Esophagus muscularis mucosa (tissue), 4 donors: Measurements from ENCODE around the gene CYP4F22. TPM values are rescaled to one million over a fixed set of nuclear protein-coding genes. Genes with fewer than 3 reads are reported as not detected.
"Not testable (repeated sequence)": the region's sequence is repeated elsewhere in the genome, so short reads cannot be mapped to it uniquely, and the experiment has no call there.

Experiments used
- DNase-seq: peaks from one replicate; pipeline ENCODE4 v3.0.0-alpha.2; 2017; ENCODE audit errors: extremely low spot score
- H3K27ac ChIP-seq, 4 donors: fragments of 200-600 bp; sonication (generic); replicated peaks in 1 of 4; 1 replicate in 3 of 4; 2 replicates in 1 of 4; pipeline ENCODE4 v1.5.1; 2016 to 2019; ENCODE audit warnings: mild to moderate bottlenecking in 1 of 4
- H3K27me3 ChIP-seq, 4 donors: fragments of 200-600 bp; sonication (generic); one replicate each; pipeline versions ENCODE4 v1.5.1 to v1.6.0; 2016 to 2019
- H3K36me3 ChIP-seq, 4 donors: fragments of 200-600 bp; sonication (generic); one replicate each; pipeline ENCODE4 v1.5.1; 2016 to 2019
- H3K4me1 ChIP-seq, 4 donors: fragments of 200-600 bp; sonication (generic); one replicate each; pipeline ENCODE4 v1.5.1; 2016 to 2019
- H3K4me3 ChIP-seq, 4 donors: fragments of 200-600 bp; sonication (generic); 1 replicate in 2 of 4; 2 replicates in 2 of 4; pipeline ENCODE4 v1.5.1; 2016 to 2019; ENCODE audit warnings: mild to moderate bottlenecking in 4 of 4, moderate library complexity in 1 of 4
- H3K9me3 ChIP-seq, 4 donors: fragments of 200-600 bp; sonication (generic); 1 replicate in 3 of 4; 2 replicates in 1 of 4; pipeline ENCODE4 v1.5.1; 2016 to 2019
- CTCF ChIP-seq, 3 experiments: fragments of 200-600 bp in 2 of 3; fragments of 450-650 bp in 1 of 3; sonication (generic) in 2 of 3; IDR thresholded peaks; one replicate each; pipeline ENCODE4 v1.5.1; 2017 to 2019; ENCODE audit warnings: antibody characterized with exemption in 3 of 3, mild to moderate bottlenecking in 2 of 3, moderate library complexity in 1 of 3
- EP300 ChIP-seq: sonication (generic); formaldehyde crosslinking; IDR thresholded peaks from one replicate; pipeline ENCODE4 v1.6.1; 2017; ENCODE audit warnings: antibody characterized with exemption
- POLR2A ChIP-seq: fragments of 450-650 bp; IDR thresholded peaks from one replicate; pipeline ENCODE4 v1.6.1; 2017; ENCODE audit warnings: antibody characterized with exemption, moderate library complexity, mild to moderate bottlenecking, low read depth
- POLR2AphosphoS5 ChIP-seq, 2 donors: sonication (generic); formaldehyde crosslinking; IDR thresholded peaks; one replicate each; pipeline ENCODE4 v1.6.1; 2017; ENCODE audit warnings: antibody characterized with exemption in 2 of 2
- WGBS: methylation state at CpG from one replicate; pipeline ENCODE4 v1.1.5; 2018; 5-methylcytosine and 5-hydroxymethylcytosine counted together
- intact Hi-C: fragments of 100-400 bp; cut with DNase I; formaldehyde crosslinking; loops from one replicate; pipeline ENCODE4 v1.15.1; 2023
- total RNA-seq, 4 donors: library from RNA; depleted of rRNA; stranded (reverse); fragments of >200 nt; gene quantifications; one replicate each; pipeline versions ENCODE4 v1.1.0 to v1.2.1, GENCODE V29; 2016

The CYP4F22 gene
- total RNA-seq, 4 donors from 2014 or later = not detected

DNA sequence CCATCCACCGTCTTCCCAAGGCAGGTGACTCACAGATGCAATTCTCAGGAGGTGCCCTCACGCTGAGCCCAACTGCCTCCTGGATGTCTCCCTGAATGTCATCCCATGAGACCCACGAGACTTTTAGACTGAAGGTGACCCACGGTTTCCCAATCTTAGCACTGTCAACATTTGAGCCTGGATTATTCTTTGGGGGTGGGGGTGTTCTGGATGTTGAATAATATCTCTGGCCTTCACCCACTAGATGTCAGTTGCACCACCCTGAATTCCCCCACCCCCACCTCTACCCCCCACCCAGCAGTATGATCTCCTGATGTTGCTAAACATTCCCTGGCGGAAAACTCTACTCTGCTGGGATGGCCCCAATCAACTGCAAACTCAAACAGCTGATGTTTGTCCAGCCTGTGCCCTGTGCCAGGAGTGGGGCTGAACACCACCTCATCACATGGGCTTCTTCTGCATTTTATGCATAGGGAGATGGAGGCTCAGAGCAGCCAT is 2.2 kb upstream of the CYP4F22 start:
- no peak for TF ChIP-seq EP300
- no peak for TF ChIP-seq POLR2A
- no peak for TF ChIP-seq POLR2AphosphoS5 (IDR thresholded peaks at IDR 0.05)
- TF ChIP-seq CTCF (IDR thresholded peaks at IDR 0.05) = no peak
- H3K9me3 ChIP-seq = peaks cover 0 to 4% (median 0%) of the 10 kb centered on the region in 4 donors
- no peak overlapping the region for H3K4me3 ChIP-seq
- intact Hi-C loops = no loop called here
- H3K27me3 ChIP-seq = peaks cover 0 to 82% (median 23%) of the 10 kb centered on the region in 4 donors
- H3K4me1 ChIP-seq = peaks cover 5 to 13% (median 8%) of the 10 kb centered on the region in 4 donors
- no peak for DNase-seq
- no peaks in the 10 kb centered on the region for H3K36me3 ChIP-seq
- H3K27ac ChIP-seq = no peak overlapping the region
- 52% methylated on average over 5 of the region's 5 CpGs for WGBS

DNA sequence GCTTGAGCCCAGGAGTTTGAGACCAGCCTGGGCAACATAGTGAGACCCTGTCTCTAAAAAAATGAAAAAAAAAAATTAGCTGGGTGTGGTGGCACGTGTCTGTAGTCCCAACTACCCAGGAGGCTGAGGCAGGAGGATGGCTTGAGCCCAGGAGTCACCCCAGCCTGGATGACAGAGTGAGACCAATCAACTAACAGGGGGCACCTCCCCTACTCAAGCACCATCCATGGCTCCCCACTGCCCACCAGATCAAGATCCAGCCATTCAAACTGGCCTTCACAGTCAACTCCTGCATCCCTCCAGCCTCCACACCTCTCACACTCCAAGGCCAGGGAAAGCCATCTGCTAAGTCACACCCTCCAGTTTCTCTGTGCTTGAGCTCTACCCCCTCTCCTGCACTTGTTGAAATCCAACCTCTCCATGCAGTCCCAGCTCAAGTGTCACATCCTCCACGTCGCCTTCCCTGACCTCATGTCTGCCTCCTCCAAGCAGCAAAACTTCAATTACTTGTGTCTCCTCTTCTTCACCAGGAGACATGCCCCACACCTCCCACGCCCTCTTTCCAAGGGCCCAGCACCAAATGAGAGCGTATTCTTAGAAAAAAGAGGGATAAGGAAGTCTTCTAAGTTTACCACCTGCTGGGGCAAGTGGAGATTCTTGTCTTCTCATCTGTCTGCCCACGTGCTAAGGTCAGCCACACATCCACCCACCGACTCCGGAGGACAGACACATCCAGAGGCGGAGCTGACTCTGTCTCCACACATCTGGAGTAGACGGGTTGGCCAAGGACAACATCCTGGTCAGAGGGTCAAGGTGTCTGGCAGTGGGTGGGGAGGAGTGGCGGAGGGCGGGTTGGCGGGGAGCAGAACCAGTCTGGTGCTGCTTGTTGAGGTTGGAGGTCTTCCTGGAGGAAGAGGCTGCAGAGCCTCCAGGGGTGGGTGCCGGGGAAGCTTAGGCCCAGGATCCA is 974 bp upstream of the CYP4F22 start:
- peaks cover 5 to 13% (median 8%) of the 10 kb centered on the region in 4 donors for H3K4me1 ChIP-seq
- H3K36me3 ChIP-seq = no peaks in the 10 kb centered on the region
- WGBS = 64% methylated on average over 6 of the region's 14 CpGs
- H3K9me3 ChIP-seq = peaks cover 0 to 4% (median 0%) of the 10 kb centered on the region in 4 donors
- no peak overlapping the region for H3K27ac ChIP-seq
- DNase-seq = no peak
- TF ChIP-seq CTCF (IDR thresholded peaks at IDR 0.05) = no peak
- no peak for TF ChIP-seq EP300
- no peak for TF ChIP-seq POLR2AphosphoS5 (IDR thresholded peaks at IDR 0.05)
- peaks cover 0 to 90% (median 23%) of the 10 kb centered on the region in 4 donors for H3K27me3 ChIP-seq
- intact Hi-C loops = no loop called here
- no peak overlapping the region for H3K4me3 ChIP-seq

GRCh38 chr19:15511671-15512424 is 3.5 kb downstream of the CYP4F22 start:
- H3K27ac ChIP-seq = no peak overlapping the region
- no peak for TF ChIP-seq CTCF (IDR thresholded peaks at IDR 0.05)
- no peak for TF ChIP-seq POLR2A
- TF ChIP-seq POLR2AphosphoS5 (IDR thresholded peaks at IDR 0.05) = no peak
- no peak for TF ChIP-seq EP300
- no peaks in the 10 kb centered on the region for H3K36me3 ChIP-seq
- H3K9me3 ChIP-seq = peaks cover 0 to 8% (median 3%) of the 10 kb centered on the region in 4 donors
- WGBS = 98% methylated on average over 17 of the region's 19 CpGs
- H3K4me3 ChIP-seq = no peak overlapping the region
- intact Hi-C loops = no loop called here
- H3K27me3 ChIP-seq = peaks cover 0 to 58% (median 22%) of the 10 kb centered on the region in 4 donors
- peaks cover 5 to 13% (median 8%) of the 10 kb centered on the region in 4 donors for H3K4me1 ChIP-seq
- DNase-seq = no peak

DNA sequence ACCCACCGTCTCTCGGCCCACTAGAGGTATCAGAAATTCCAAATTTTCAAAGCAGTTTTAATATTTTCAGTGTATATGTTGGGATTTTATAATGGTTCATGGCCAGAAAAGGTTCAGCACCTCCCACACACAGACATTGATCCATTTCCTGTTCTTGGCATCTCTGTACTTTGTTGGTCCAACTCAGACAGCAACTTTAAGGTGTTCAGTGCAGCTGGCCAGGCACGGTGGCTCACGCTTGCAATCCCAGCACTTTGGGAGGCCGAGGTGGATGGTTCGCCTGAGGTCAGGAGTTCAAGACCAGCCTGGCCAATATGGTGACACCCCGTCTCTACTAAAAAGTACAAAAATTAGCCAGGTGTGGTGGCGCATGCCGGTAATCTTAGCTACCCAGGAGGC is 6.9 kb downstream of the CYP4F22 start:
- H3K27ac ChIP-seq, H3K36me3 ChIP-seq, H3K9me3 ChIP-seq, H3K4me3 ChIP-seq, DNase-seq, H3K4me1 ChIP-seq, intact Hi-C loops: not testable (repeated sequence)
- peaks cover 0 to 45% (median 3%) of the 10 kb centered on the region in 4 donors for H3K27me3 ChIP-seq
- WGBS = 79% methylated on average over 9 of the region's 9 CpGs

- peaks cover 0 to 43% (median 0%) of the 10 kb centered on the region in 4 donors for H3K27me3 ChIP-seq
- no peaks in the 10 kb centered on the region for H3K4me1 ChIP-seq
- intact Hi-C loops = no loop called here
- H3K9me3 ChIP-seq = peaks cover 0 to 9% (median 6%) of the 10 kb centered on the region in 4 donors
- DNase-seq = no peak
- H3K27ac ChIP-seq = no peak overlapping the region
- H3K4me3 ChIP-seq = no peak overlapping the region
- WGBS = 93% methylated on average over 3 of the region's 3 CpGs
- no peaks in the 10 kb centered on the region for H3K36me3 ChIP-seq
- TF ChIP-seq POLR2A (no peak), CTCF (IDR thresholded peaks at IDR 0.05) (no peak), EP300 (no peak), POLR2AphosphoS5 (IDR thresholded peaks at IDR 0.05) (no peak)
These were observed 8.0 kb downstream of the CYP4F22 start for GRCh38 chr19:15516363-15516762.
